ENCODE data around the gene PEPD. TPM values are rescaled to one million over a fixed set of nuclear protein-coding genes. Genes with fewer than 3 reads are reported as not detected.

The PEPD gene
- total and polyA plus RNA-seq, 10 of the 15 experiments (the other 5 are each of a cell fraction or from before 2014, with no cell fraction given) = 1.4 to 52.0 (median 20.2) TPM

DNA sequence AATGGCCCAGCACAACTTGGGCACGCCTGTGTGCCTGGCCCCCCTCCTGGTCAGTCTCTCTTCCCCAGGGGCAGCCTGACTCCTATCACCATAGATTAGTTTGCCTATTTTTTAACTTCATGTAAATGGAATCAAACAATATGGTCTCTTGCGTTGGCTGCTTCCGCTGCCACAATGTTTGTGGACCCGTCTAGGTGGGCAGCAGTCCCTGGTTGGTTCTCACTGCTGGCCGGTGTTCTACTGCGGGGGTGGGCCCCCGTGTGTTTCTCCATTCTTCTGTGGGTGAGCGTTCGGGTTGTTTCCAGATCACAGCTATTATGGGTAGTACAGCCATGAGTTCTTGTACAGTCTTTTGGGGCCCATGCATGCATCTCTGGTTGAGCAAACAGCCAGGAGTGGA, 100.8 kb downstream of the PEPD start:
- no peaks in the 10 kb centered on the region for H4K20me1 ChIP-seq (ENCODE audit: control insufficient read depth, insufficient read depth)
- CTCF ChIA-PET = interaction anchor here (0.6 to 1.7 kb wide), 2 partner anchors 10 to 345 kb away, joined by 3 to 6 read pairs; no protein-coding TSS in a partner anchor
- no peak overlapping the region for H3K4me3 ChIP-seq
- no peak for ATAC-seq
- POLR2A ChIA-PET = no interaction called here
- no peaks in the 10 kb centered on the region for H3K36me3 ChIP-seq (ENCODE audit: control insufficient read depth in 2 of 2, insufficient read depth in 2 of 2, low read length in 1 of 2)
- SMC1A ChIA-PET (ENCODE audit: uncharacterized antibody, unreplicated experiment) = interaction anchor here (0.6 kb wide), 1 partner anchor 837 kb away, joined by 3 read pairs; no protein-coding TSS in a partner anchor
- H3K27ac ChIP-seq (ENCODE audit: control insufficient read depth, insufficient read depth) = no peak overlapping the region
- no peaks in the 10 kb centered on the region for H3K27me3 ChIP-seq (replicated peaks in 1 of 2; ENCODE audit: control insufficient read depth in 2 of 2, insufficient read depth in 2 of 2, low read length in 1 of 2)
- H3K9me3 ChIP-seq (replicated peaks; ENCODE audit: control insufficient read depth, insufficient read depth, low read length) = no peaks in the 10 kb centered on the region
- no peak for DNase-seq (ENCODE audit: low read depth, low spot score)
- TF ChIP-seq RAD21 (IDR thresholded peaks at IDR 0.05; ENCODE audit: insufficient read depth, low read depth, low read length) (no peak), FOS (IDR thresholded peaks at IDR 0.05; ENCODE audit: borderline replicate concordance, extremely low read depth, insufficient read length) (no peak)
- H2AFZ ChIP-seq (ENCODE audit: control insufficient read depth, low read depth, low read length) = no peak overlapping the region
- intact Hi-C loops (cut with micrococcal nuclease; ENCODE audit: unreplicated experiment) = no loop called here
- in situ Hi-C loops (cut with MboI) = loop anchor here (5.0 kb wide), 1 partner anchor 351 kb away; no protein-coding TSS in a partner anchor
- H3K4me2 ChIP-seq (ENCODE audit: control insufficient read depth, insufficient read depth) = no peak overlapping the region
- WGBS (ENCODE audit: insufficient coverage, insufficient replicate concordance, low lambda C conversion rate, missing lambda C conversion rate) = 79% methylated on average over 9 of the region's 9 CpGs
- BruUV-seq (replicated peaks) = no TSS peak
- no peak for FAIRE-seq
- no peaks in the 10 kb centered on the region for H3K4me1 ChIP-seq (ENCODE audit: control insufficient read depth, insufficient read depth, low read length)
- RAD21 ChIA-PET (ENCODE audit: unreplicated experiment) = interaction anchor here (0.9 kb wide), 1 partner anchor 179 kb away, joined by 4 read pairs; no protein-coding TSS in a partner anchor
- no peak overlapping the region for H3K9ac ChIP-seq (ENCODE audit: control insufficient read depth, insufficient read depth, low read length)
- H3K79me2 ChIP-seq (ENCODE audit: control insufficient read depth, insufficient read depth, low read length) = no peaks in the 10 kb centered on the region

DNA sequence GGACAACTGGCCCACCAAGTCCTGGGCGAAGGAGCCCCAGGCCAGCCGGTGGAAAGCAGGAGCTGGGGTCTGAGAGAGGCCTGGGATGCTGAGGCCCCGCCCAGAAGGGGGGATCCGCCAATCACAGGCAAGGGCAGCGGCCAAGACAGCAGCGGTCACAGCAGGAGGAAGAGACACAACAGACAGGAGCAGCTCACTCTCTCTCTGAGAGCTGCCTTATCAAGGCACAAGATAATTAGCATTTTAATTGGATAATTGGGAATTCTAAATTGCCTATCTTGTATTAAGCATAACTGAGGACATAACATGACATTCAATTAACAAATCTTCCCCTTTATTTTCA, 101.8 kb downstream of the PEPD start:
- CTCF ChIA-PET = interaction anchor here (0.7 to 1.5 kb wide), 2 partner anchors 11 to 53 kb away, joined by 3 to 6 read pairs; no protein-coding TSS in a partner anchor
- in situ Hi-C loops (cut with MboI) (loop anchor here (5.0 kb wide), 1 partner anchor 353 kb away; no protein-coding TSS in a partner anchor), intact Hi-C loops (cut with micrococcal nuclease; ENCODE audit: unreplicated experiment) (no loop called here)
- 87% methylated on average over 6 of the region's 6 CpGs for WGBS (ENCODE audit: insufficient coverage, insufficient replicate concordance, low lambda C conversion rate, missing lambda C conversion rate)
- no peaks in the 10 kb centered on the region for H3K36me3 ChIP-seq (ENCODE audit: control insufficient read depth in 2 of 2, insufficient read depth in 2 of 2, low read length in 1 of 2)
- H3K9me3 ChIP-seq (replicated peaks; ENCODE audit: control insufficient read depth, insufficient read depth, low read length) = no peaks in the 10 kb centered on the region
- ATAC-seq (no peak), DNase-seq (ENCODE audit: low read depth, low spot score) (no peak), FAIRE-seq (no peak)
- POLR2A ChIA-PET = no interaction called here
- no peak overlapping the region for H3K4me2 ChIP-seq (ENCODE audit: control insufficient read depth, insufficient read depth)
- H3K79me2 ChIP-seq (ENCODE audit: control insufficient read depth, insufficient read depth, low read length) = no peaks in the 10 kb centered on the region
- H4K20me1 ChIP-seq (ENCODE audit: control insufficient read depth, insufficient read depth) = no peaks in the 10 kb centered on the region
- SMC1A ChIA-PET (ENCODE audit: uncharacterized antibody, unreplicated experiment) = no interaction called here
- RAD21 ChIA-PET (ENCODE audit: unreplicated experiment) = interaction anchor here (0.9 kb wide), 1 partner anchor 178 kb away, joined by 4 read pairs; no protein-coding TSS in a partner anchor
- H3K27me3 ChIP-seq (replicated peaks in 1 of 2; ENCODE audit: control insufficient read depth in 2 of 2, insufficient read depth in 2 of 2, low read length in 1 of 2) = no peaks in the 10 kb centered on the region
- H2AFZ ChIP-seq (ENCODE audit: control insufficient read depth, low read depth, low read length) = no peak overlapping the region
- no peak overlapping the region for H3K9ac ChIP-seq (ENCODE audit: control insufficient read depth, insufficient read depth, low read length)
- no peak overlapping the region for H3K4me3 ChIP-seq
- no peak overlapping the region for H3K27ac ChIP-seq (ENCODE audit: control insufficient read depth, insufficient read depth)
- BruUV-seq (replicated peaks) = no TSS peak
- H3K4me1 ChIP-seq (ENCODE audit: control insufficient read depth, insufficient read depth, low read length) = no peaks in the 10 kb centered on the region
- TF ChIP-seq ZNF207 (IDR thresholded peaks at IDR 0.05; ENCODE audit: borderline replicate concordance) (no peak), ZNF274 (IDR thresholded peaks at IDR 0.05; ENCODE audit: insufficient read depth, insufficient read length) (no peak), TCF3 (IDR thresholded peaks at IDR 0.05; ENCODE audit: borderline replicate concordance, insufficient read depth, low read depth, low read length) (no peak), MYC (IDR thresholded peaks at IDR 0.05; ENCODE audit: insufficient read depth, insufficient read length, insufficient replicate concordance, low read length, severe bottlenecking) (no peak), DPF2 (IDR thresholded peaks at IDR 0.05) (no peak)
- TF ChIP-seq, protein P1, sequence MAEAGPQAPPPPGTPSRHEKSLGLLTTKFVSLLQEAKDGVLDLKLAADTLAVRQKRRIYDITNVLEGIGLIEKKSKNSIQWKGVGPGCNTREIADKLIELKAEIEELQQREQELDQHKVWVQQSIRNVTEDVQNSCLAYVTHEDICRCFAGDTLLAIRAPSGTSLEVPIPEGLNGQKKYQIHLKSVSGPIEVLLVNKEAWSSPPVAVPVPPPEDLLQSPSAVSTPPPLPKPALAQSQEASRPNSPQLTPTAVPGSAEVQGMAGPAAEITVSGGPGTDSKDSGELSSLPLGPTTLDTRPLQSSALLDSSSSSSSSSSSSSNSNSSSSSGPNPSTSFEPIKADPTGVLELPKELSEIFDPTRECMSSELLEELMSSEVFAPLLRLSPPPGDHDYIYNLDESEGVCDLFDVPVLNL (IDR thresholded peaks at IDR 0.05; ENCODE audit: low read depth, low read length) = no peak
- TF ChIP-seq, protein P2, sequence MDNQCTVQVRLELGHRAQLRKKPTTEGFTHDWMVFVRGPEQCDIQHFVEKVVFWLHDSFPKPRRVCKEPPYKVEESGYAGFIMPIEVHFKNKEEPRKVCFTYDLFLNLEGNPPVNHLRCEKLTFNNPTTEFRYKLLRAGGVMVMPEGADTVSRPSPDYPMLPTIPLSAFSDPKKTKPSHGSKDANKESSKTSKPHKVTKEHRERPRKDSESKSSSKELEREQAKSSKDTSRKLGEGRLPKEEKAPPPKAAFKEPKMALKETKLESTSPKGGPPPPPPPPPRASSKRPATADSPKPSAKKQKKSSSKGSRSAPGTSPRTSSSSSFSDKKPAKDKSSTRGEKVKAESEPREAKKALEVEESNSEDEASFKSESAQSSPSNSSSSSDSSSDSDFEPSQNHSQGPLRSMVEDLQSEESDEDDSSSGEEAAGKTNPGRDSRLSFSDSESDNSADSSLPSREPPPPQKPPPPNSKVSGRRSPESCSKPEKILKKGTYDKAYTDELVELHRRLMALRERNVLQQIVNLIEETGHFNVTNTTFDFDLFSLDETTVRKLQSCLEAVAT (IDR thresholded peaks at IDR 0.05) = no peak
- TF ChIP-seq, protein P3, sequence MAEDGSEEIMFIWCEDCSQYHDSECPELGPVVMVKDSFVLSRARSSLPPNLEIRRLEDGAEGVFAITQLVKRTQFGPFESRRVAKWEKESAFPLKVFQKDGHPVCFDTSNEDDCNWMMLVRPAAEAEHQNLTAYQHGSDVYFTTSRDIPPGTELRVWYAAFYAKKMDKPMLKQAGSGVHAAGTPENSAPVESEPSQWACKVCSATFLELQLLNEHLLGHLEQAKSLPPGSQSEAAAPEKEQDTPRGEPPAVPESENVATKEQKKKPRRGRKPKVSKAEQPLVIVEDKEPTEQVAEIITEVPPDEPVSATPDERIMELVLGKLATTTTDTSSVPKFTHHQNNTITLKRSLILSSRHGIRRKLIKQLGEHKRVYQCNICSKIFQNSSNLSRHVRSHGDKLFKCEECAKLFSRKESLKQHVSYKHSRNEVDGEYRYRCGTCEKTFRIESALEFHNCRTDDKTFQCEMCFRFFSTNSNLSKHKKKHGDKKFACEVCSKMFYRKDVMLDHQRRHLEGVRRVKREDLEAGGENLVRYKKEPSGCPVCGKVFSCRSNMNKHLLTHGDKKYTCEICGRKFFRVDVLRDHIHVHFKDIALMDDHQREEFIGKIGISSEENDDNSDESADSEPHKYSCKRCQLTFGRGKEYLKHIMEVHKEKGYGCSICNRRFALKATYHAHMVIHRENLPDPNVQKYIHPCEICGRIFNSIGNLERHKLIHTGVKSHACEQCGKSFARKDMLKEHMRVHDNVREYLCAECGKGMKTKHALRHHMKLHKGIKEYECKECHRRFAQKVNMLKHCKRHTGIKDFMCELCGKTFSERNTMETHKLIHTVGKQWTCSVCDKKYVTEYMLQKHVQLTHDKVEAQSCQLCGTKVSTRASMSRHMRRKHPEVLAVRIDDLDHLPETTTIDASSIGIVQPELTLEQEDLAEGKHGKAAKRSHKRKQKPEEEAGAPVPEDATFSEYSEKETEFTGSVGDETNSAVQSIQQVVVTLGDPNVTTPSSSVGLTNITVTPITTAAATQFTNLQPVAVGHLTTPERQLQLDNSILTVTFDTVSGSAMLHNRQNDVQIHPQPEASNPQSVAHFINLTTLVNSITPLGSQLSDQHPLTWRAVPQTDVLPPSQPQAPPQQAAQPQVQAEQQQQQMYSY (CRISPR knock-in tag; IDR thresholded peaks at IDR 0.05) = no peak
